GM19397 (cell line): ENCODE data around the gene SOWAHD.
"Not testable (repeated sequence)": the region's sequence is repeated elsewhere in the genome, so short reads cannot be mapped to it uniquely, and the experiment has no call there.

Experiments used
- ATAC-seq: cut with Tn5 transposase; IDR thresholded peaks from one replicate; pipeline ENCODE4 v1.9.1; 2021; ENCODE audit warnings: mild to moderate bottlenecking, moderate library complexity; ENCODE audit not compliant: unreplicated experiment

The SOWAHD gene

GRCh38 chrX:119757979-119758730, at the start of gene SOWAHD:
Gene SOWAHD, plus strand, starts transcription at chrX:119758588. Its CDS starts 80 bp downstream, at chrX:119758668.
- no peak for ATAC-seq

GRCh38 chrX:119708936-119709335, 49.5 kb upstream of the SOWAHD start:
- ATAC-seq: no peak

GRCh38 chrX:119709630-119710029, 48.8 kb upstream of the SOWAHD start:
- no peak for ATAC-seq

- no peak for ATAC-seq
These were observed 36.9 kb upstream of the SOWAHD start for GRCh38 chrX:119721487-119721886.

- ATAC-seq: no peak
These were observed 36.5 kb upstream of the SOWAHD start for GRCh38 chrX:119721926-119722325.

- ATAC-seq: no peak
These were observed 31.4 kb upstream of the SOWAHD start for GRCh38 chrX:119726900-119727555.

- no peak for ATAC-seq
These were observed 29.9 kb upstream of the SOWAHD start for GRCh38 chrX:119728487-119728886.

GRCh38 chrX:119729408-119730201, 28.8 kb upstream of the SOWAHD start:
- no peak for ATAC-seq

GRCh38 chrX:119734897-119735339, 23.5 kb upstream of the SOWAHD start:
- no peak for ATAC-seq

- ATAC-seq: no peak
These were observed 22.9 kb upstream of the SOWAHD start for GRCh38 chrX:119735467-119735866.

GRCh38 chrX:119736206-119736764, 22.1 kb upstream of the SOWAHD start:
- ATAC-seq: no peak

- no peak for ATAC-seq
These were observed 19.6 kb upstream of the SOWAHD start for GRCh38 chrX:119738742-119739141.

- no peak for ATAC-seq
These were observed 13.0 kb upstream of the SOWAHD start for GRCh38 chrX:119745283-119745848.

GRCh38 chrX:119750131-119750530, 8.3 kb upstream of the SOWAHD start:
- ATAC-seq: not testable (repeated sequence)

- ATAC-seq: not testable (repeated sequence)
These were observed 7.6 kb upstream of the SOWAHD start for GRCh38 chrX:119750751-119751150.

- ATAC-seq: no peak
These were observed 5.4 kb upstream of the SOWAHD start for GRCh38 chrX:119753001-119753400.

- no peak for ATAC-seq
These were observed 4.6 kb upstream of the SOWAHD start for GRCh38 chrX:119753639-119754257.

GRCh38 chrX:119755981-119756533, 2.3 kb upstream of the SOWAHD start:
- ATAC-seq: peak; percentile 63

GRCh38 chrX:119756926-119757635, 1.3 kb upstream of the SOWAHD start:
- ATAC-seq: no peak

GRCh38 chrX:119757646-119757978, 776 bp upstream of the SOWAHD start:
- no peak for ATAC-seq
